NB4 (cell line): ENCODE results near the gene ARMH4.
"Not testable (repeated sequence)": the region's sequence is repeated elsewhere in the genome, so short reads cannot be mapped to it uniquely, and the experiment has no call there.

Experiments used
- CTCF ChIP-seq: IDR thresholded peaks from one replicate; pipeline ENCODE4 v1.5.1; 2012; ENCODE audit warnings: low read depth, low read length
- POLR2A ChIP-seq: IDR thresholded peaks from 2 replicates; pipeline ENCODE4 v1.6.1; 2011; ENCODE audit warnings: mild to moderate bottlenecking; ENCODE audit not compliant: insufficient read length; ENCODE audit errors: extremely low read depth

- not testable (repeated sequence) for TF ChIP-seq CTCF, POLR2A
Observed at GRCh38 chr14:58122546-58122945, 29.5 kb downstream of the ARMH4 start.
